Stimulated activated CD4-positive, alpha-beta T cell treated with anti-CD3 and anti-CD28 coated beads, Interleukin-4, amount 100 ng/mL, for 24 hours (primary cell): ENCODE data around the gene RNF212.

Source experiments
- DNase-seq: peaks from one replicate; pipeline ENCODE4 v3.0.0-alpha.2; 2020

The RNF212 gene

GRCh38 chr4:1030559-1030958 lies 82.8 kb downstream of the RNF212 start:
- no peak for DNase-seq

DNA sequence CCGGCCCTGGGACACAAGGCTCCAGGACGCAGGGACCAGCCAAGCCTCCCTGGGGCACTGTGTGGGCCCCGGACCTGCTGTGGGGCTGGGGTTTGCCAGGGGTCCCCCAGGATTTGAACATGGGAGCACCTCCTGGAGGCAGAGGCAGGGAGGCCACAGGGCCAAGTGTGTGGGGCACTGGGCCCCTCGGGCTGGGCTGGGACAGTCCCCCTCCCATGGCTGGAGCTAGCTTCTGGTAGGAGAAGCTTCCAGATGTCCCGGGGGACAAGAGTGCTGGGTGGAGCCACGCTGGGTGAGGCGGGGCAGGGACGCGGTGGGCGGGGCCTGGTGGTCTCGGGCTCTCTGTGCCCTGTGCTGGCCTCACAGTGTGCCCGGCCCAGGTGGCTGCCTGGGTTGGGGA lies 83.3 kb downstream of the RNF212 start:
- DNase-seq, result no peak

GRCh38 chr4:1029529-1029928 lies 83.8 kb downstream of the RNF212 start:
- DNase-seq, result no peak

DNA sequence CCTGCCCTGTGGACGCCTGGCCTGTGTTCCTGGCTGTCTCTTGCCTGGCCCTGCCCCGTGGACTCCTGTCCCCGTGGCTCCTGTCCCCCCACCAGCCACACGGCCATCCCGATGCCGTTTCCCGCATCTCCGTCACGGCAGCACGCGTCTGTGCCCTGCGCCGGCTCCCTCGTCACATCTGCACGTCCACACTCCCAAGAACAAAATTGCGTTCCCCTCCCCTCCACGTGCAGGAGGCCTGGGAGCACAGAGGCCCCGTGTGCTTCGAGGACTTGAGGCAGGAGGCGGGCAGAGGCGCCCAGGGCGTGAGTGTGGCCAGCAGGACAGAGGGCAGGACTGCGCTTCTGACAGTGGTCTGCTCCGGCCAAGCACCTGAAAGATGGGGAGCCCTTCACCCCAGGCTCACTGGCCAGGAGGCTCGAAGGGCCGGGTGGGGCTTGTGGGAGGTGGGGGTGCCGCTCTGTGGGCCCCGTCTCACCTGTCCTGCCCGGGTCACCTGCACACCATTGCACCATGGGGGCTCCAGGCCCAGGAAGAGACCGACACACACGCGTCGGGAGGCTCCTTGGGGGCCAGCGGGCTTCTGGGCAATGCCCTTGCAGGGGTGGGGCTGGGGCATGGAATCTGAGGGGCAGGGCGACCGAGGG lies 84.7 kb downstream of the RNF212 start:
- no peak for DNase-seq

DNA sequence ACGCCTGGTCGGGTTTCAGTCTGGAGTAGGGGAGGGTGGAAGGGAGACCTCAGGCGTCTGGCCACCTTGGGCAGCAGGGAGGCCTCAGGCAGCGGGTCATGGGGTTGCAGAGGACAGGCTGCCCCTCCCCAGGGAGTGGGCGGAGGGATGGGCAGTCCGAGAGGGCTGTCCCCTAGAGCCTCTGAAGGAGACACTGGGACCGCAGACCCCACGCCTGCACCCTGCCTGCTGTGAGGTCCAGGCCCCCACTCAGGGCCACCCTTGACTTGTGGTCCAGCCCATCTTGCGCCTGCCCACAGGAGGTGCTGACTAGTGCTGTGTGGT lies 85.5 kb downstream of the RNF212 start:
- DNase-seq, result no peak

DNA sequence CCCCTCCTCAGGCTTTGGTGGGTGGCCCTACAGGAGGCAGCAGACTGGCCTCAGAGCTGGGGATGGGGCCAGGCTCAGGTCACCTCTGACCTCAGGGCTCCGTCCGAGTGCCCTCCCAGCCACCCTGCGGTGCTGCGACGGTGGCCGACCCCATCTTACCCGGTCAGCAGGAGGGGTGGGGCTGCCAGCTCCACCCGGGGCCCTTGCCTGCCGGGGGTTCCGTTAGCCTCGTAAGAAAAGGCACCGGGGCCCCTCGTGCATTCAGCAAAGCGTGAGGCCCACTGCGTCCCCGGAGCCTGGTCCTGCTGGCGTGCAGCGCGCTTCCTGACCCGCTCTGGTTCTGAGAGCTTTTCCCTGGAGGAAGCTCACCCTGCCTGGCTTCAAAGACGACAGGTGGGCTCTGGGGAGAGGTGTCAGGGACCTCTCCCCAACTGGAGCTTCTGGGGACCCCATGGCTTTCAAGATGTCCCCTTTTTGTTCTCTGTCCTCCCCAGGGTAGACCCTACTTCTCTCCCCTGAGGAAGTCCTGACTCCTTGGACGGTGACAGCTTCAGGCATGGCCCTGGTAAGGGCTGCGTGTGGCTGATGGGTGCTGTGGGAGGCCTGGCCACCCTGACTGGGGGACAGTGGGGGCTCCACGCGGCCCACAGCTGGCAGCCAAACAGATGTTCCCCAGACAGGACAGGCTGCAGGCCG lies 86.0 kb downstream of the RNF212 start:
- no peak for DNase-seq

GRCh38 chr4:1026115-1026514 lies 87.2 kb downstream of the RNF212 start:
- peak; percentile 41 for DNase-seq

GRCh38 chr4:1024882-1025545 lies 88.3 kb downstream of the RNF212 start:
- no peak for DNase-seq

- no peak for DNase-seq
Observed at GRCh38 chr4:1023895-1024740, 89.2 kb downstream of the RNF212 start.

GRCh38 chr4:1023075-1023640 lies 90.2 kb downstream of the RNF212 start:
- DNase-seq, result no peak

- DNase-seq, result no peak
Observed at GRCh38 chr4:1022739-1023066, 90.7 kb downstream of the RNF212 start.

DNA sequence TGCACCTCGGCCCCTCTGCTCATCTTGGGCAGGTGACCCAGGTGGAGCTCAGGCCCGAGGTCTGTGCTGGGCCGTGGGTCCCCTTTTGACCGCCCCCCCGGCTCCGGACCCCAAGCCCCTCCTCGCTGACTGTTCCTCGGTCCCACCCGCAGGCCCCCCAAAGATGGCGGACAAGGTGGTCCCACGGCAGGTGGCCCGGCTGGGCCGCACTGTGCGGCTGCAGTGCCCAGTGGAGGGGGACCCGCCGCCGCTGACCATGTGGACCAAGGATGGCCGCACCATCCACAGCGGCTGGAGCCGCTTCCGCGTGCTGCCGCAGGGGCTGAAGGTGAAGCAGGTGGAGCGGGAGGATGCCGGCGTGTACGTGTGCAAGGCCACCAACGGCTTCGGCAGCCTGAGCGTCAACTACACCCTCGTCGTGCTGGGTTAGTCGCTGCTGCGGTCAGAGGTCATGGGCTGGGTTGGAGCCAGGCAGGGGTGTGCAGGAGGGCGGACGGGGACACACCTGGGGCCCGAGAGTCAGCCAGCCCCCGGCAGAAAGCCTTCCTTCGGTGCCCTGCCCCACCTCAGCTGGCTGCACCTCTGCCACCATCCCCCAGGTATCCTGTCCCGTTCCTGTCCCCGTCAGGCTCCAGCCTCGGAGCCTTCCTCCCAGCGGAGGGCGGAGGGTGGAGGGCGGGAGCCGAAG lies 91.2 kb downstream of the RNF212 start:
- no peak for DNase-seq
